ENCODE measurements around the gene DOLPP1.
A peak's percentile ranks its signal among the peaks of the same experiment; 100 is the strongest.

Gene DOLPP1

DNA sequence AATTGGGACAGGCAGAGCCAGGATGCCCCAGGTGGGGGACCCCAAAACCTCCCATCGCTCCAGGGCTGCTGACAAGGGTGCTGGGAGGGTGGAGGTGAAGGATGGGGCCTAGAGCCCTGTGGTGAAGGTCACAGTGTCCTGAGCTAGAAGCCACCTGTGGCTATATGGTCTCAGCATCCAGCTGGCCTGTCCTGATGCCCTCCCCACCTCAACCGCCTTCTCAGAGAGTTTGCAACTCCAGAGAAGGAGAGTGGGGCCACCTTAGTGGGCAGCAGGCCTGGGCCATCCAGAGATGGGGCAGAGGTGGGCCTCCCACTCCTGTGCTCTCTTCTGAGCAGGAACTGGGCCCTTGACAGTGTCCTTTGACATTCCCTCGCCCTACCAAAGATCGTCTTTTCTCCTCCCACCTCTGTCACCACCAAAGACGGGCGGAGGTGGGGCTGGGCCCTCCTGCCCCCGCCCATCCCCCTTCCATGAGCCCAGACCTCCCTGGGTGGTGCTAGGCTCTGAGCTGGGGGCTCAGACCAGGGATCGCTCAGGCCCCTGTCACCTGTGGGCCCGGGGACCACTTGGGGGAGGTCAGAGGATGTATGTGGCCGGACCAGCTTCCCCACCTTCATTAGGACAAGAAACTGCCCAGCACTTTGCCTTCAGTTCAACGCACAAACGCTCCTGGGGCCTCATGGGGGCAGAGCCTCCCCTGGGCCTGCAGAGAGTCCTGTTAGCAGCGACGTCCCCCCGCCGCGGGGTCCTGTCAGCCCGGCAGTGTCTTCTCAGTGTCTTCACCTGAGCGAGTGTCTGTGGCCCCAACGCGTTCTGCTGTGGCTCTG lies 10.0 kb upstream of the DOLPP1 start:
- H3K36me3 ChIP-seq, result peaks cover 10 to 32% (median 16%) of the 10 kb centered on the region in 11 experiments
- peaks cover 42 to 54% (median 52%) of the 10 kb centered on the region in 10 experiments for H3K4me1 ChIP-seq
- peak overlapping the region; percentile 27 to 87 (median 81); a peak in 20 of 22 replicates for H3K9ac ChIP-seq
- no peaks in the 10 kb centered on the region for H4K20me1 ChIP-seq
- peak overlapping the region in 10 of 11 experiments; percentile 73 to 98 (median 92); a peak in 19 of 22 replicates for H3K27ac ChIP-seq
- peak overlapping the region in 7 of 10 experiments; percentile 43 to 53 (median 49); a peak in 12 of 20 replicates for H3K4me3 ChIP-seq
- H3K4me2 ChIP-seq, result peak overlapping the region; percentile 82 to 99 (median 97)
- H3K27me3 ChIP-seq, result no peaks in the 10 kb centered on the region
- no peaks in the 10 kb centered on the region for H3K9me3 ChIP-seq (replicated peaks in 1 of 11)
- TF ChIP-seq Cebpa-rat (IDR thresholded peaks at IDR 0.05), result no peak

DNA sequence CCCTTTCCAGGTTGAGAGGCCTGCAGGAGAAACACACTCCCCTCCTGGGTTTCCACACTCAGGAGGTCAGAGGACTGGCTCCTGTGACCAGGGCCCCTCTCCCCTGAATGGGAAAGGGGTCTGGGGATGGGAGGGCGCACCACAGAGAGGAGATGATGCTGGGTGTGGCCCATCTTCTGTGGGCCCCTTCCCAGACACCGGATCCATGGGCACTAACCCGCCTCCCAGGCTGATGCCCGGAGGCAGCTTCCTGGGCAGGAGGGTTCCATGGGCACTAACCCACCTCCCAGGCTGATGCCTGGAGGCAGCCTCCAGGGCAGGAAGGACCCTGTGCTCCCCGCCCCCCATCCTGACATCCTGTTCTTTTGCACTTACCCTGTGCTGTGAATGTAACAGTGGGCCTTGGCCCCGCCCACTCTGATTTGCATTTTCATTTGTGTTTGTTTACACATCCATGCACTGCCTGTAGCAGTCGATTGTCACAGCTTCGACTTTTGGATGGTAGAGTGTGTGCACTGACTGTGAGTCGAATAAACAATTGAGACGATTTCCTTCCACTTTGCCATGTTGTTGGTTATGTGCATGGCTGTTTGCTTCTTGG lies 9.3 kb upstream of the DOLPP1 start:
- H3K4me3 ChIP-seq, result peak overlapping the region in 4 of 10 experiments; percentile 47 to 53 (median 51); a peak in 6 of 20 replicates
- no peaks in the 10 kb centered on the region for H3K27me3 ChIP-seq
- no peak for TF ChIP-seq Cebpa-rat (IDR thresholded peaks at IDR 0.05)
- peaks cover 42 to 54% (median 52%) of the 10 kb centered on the region in 10 experiments for H3K4me1 ChIP-seq
- H3K9me3 ChIP-seq (replicated peaks in 1 of 11), result no peaks in the 10 kb centered on the region
- peak overlapping the region; percentile 82 to 99 (median 97); a peak in 21 of 22 replicates for H3K4me2 ChIP-seq
- peak overlapping the region; percentile 27 to 87 (median 81); a peak in 18 of 22 replicates for H3K9ac ChIP-seq
- H3K36me3 ChIP-seq, result peaks cover 7 to 28% (median 12%) of the 10 kb centered on the region in 11 experiments; a peak in 20 of 22 replicates
- H4K20me1 ChIP-seq, result no peaks in the 10 kb centered on the region
- peak overlapping the region in 9 of 11 experiments; percentile 78 to 98 (median 92); a peak in 18 of 22 replicates for H3K27ac ChIP-seq

DNA sequence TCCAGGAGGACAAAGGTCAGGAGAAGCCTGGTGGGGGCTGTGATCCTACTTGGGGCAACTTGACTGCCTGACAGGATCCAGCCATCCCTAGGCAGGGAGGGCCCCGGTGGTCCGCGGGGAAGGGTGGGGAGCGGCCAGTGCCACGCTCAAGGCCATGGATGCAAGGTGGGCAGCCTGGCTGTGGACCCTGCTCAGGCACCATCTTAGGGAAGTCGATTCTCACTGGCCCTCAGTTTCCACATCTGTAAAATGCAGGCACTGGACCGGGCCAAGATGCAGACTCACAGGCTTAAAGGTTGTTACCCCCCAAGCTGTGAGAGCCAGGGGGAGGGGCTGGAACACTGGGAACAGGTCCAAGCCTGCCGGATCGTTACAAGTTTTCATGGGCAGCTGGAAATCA lies 8.7 kb upstream of the DOLPP1 start:
- H3K4me1 ChIP-seq, result peaks cover 42 to 52% (median 51%) of the 10 kb centered on the region in 10 experiments
- H4K20me1 ChIP-seq, result no peaks in the 10 kb centered on the region
- no peaks in the 10 kb centered on the region for H3K27me3 ChIP-seq
- H3K9ac ChIP-seq, result peak overlapping the region in 3 of 11 experiments; percentile 81 to 84 (median 83); a peak in 5 of 22 replicates
- H3K9me3 ChIP-seq (replicated peaks in 1 of 11), result no peaks in the 10 kb centered on the region
- no peak overlapping the region for H3K4me3 ChIP-seq
- H3K4me2 ChIP-seq, result peak overlapping the region in 9 of 11 experiments; percentile 86 to 99 (median 97); a peak in 16 of 22 replicates
- H3K36me3 ChIP-seq, result peaks cover 7 to 26% (median 11%) of the 10 kb centered on the region in 11 experiments; a peak in 20 of 22 replicates
- H3K27ac ChIP-seq, result no peak overlapping the region
- TF ChIP-seq Cebpa-rat (IDR thresholded peaks at IDR 0.05), result no peak

DNA sequence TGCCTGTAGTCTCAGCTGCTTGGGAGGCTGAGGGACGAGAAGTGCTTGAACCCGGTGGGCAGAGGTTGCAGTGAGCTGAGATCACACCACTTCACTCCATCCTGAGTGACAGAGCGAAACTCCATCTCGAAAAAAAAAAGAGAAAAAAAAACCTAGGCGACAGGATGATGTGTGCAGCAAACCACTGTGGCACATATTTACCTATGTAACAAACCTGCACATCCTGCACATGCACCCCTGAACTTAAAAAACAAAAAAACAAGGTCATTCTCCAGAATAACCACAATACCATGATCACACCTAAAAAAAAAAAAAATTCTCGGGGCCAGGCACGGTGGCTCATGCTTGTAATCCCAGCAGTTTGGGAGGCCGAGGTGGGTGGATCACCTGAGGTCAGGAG lies 7.5 kb upstream of the DOLPP1 start:
- H3K9me3 ChIP-seq (replicated peaks in 1 of 11), result no peaks in the 10 kb centered on the region
- H3K27me3 ChIP-seq, result no peaks in the 10 kb centered on the region
- H3K36me3 ChIP-seq, result peaks cover 0 to 14% (median 0%) of the 10 kb centered on the region in 11 experiments; a peak in 6 of 22 replicates
- H3K4me2 ChIP-seq, result no peak overlapping the region
- no peak overlapping the region for H3K27ac ChIP-seq
- no peak overlapping the region for H3K4me3 ChIP-seq
- peaks cover 31 to 45% (median 42%) of the 10 kb centered on the region in 10 experiments for H3K4me1 ChIP-seq
- H3K9ac ChIP-seq, result no peak overlapping the region
- H4K20me1 ChIP-seq, result no peaks in the 10 kb centered on the region
- TF ChIP-seq Cebpa-rat (IDR thresholded peaks at IDR 0.05), result no peak

DNA sequence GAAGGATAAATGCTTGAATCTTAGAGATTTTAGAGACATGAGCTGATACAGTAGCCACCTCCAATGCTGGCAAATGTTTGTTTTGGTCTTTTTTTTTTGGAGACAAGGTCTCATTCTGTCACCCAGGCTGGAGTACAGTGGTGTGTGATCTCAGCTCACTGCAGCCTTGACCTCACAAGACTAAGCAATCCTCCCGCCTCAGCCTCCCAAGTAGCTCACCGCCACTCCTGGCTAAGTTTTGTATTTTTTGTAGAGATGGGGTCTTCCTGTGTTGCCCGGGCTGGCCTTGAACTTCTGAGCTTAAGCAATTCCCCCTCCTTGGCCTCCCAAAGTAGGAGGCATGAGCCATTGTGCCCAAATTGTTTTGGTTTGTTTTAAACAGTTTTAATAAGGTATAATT lies 6.8 kb upstream of the DOLPP1 start:
- H3K36me3 ChIP-seq, result peaks cover 0 to 14% (median 0%) of the 10 kb centered on the region in 11 experiments; a peak in 4 of 22 replicates
- no peak overlapping the region for H3K9ac ChIP-seq
- no peaks in the 10 kb centered on the region for H3K9me3 ChIP-seq (replicated peaks in 1 of 11)
- no peaks in the 10 kb centered on the region for H4K20me1 ChIP-seq
- no peak overlapping the region for H3K4me3 ChIP-seq
- TF ChIP-seq Cebpa-rat (IDR thresholded peaks at IDR 0.05), result no peak
- no peak overlapping the region for H3K27ac ChIP-seq
- H3K4me2 ChIP-seq, result no peak overlapping the region
- no peaks in the 10 kb centered on the region for H3K27me3 ChIP-seq
- peaks cover 31 to 45% (median 42%) of the 10 kb centered on the region in 10 experiments for H3K4me1 ChIP-seq

DNA sequence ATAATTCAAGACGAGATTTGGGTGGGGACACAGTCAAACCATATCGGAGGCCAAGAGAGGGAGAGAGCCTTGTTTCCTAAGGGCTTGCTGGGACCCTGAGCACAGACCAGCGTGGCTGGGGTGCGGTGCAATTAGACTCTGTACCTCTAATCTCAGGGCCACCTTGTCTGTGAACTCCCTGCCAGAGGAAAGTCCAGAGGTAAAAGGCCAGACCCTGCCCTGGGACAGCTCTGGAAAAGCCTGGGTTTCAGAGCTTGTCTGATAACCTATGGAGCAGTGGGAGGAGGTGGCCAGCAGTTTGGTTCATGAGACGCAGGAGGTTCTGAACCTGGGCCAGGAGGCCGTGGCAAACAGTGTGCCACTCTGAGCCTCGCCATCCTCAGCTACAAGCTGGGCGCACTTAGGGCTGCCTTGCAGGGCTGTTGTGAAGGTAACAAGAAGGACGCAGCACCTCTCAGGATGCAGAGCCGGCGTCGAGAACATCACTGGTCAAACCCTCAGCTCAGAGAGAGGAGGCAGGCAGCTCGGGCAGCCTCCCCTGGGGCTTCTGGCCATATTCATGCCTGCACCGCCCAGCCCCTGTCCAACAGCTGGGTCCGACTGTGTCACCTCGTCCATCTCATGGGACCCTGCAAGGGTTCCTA lies 4.8 kb upstream of the DOLPP1 start:
- TF ChIP-seq Cebpa-rat (IDR thresholded peaks at IDR 0.05), result no peak
- Histone ChIP-seq H3K4me1 (peaks cover 23 to 39% (median 36%) of the 10 kb centered on the region in 10 experiments), H3K9me3 (replicated peaks in 1 of 11) (no peaks in the 10 kb centered on the region), H4K20me1 (no peaks in the 10 kb centered on the region), H3K27me3 (no peaks in the 10 kb centered on the region), H3K27ac (no peak overlapping the region), H3K4me3 (no peak overlapping the region), H3K9ac (0 out of 22 replicates have a peak overlapping the region, but pooled peaks of 1 of the 11 experiments have one; percentile 9), H3K36me3 (peaks cover 0 to 12% (median 0%) of the 10 kb centered on the region in 11 experiments; a peak in 4 of 22 replicates), H3K4me2 (no peak overlapping the region)

DNA sequence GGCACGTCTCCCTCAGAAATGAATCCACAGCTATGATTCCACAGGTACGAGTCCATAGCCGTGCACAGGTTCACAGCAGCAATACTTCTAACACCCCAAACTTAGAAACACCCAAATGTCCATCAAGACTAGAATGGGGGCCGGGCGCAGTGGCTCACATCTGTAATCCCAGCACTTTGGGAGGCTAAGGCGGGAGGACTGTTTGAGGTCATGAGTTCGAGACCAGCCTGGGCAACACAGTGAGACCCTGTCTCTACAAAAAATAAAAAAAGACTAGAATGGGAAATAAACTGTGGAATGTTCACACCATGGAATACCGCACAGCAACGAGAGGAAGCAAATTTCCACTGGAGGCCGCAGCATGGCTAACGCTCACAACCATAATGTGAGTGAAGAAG lies 4.3 kb upstream of the DOLPP1 start:
- H3K27me3 ChIP-seq, result no peaks in the 10 kb centered on the region
- no peak for TF ChIP-seq Cebpa-rat (IDR thresholded peaks at IDR 0.05)
- no peaks in the 10 kb centered on the region for H3K9me3 ChIP-seq (replicated peaks in 1 of 11)
- H4K20me1 ChIP-seq, result peaks cover 0 to 3% (median 3%) of the 10 kb centered on the region in 11 experiments; a peak in 14 of 22 replicates
- H3K4me2 ChIP-seq, result no peak overlapping the region
- peaks cover 0 to 7% (median 0%) of the 10 kb centered on the region in 11 experiments; a peak in 4 of 22 replicates for H3K36me3 ChIP-seq
- no peak overlapping the region for H3K9ac ChIP-seq
- no peak overlapping the region for H3K4me3 ChIP-seq
- no peak overlapping the region for H3K27ac ChIP-seq
- peaks cover 19 to 36% (median 32%) of the 10 kb centered on the region in 10 experiments for H3K4me1 ChIP-seq

DNA sequence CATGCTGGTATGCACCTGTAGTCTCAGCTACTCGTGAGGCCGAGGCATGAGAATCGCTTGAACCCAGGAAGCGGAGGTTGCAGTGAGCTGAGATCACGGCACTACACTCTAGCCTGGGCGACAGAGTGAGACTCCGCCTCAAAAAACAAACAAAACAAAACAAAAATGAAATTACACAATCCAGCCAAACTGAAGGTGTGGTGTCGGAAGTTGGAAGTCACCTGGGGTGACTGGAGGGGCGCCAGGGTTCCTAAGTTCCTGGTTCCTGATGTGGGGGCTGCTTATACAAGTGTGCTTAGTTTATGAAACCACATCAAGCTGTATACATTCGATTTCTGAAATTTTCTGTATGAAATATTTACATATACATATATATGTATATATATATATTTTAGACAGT lies 3.7 kb upstream of the DOLPP1 start:
- no peak overlapping the region for H3K27ac ChIP-seq
- no peak overlapping the region for H3K4me3 ChIP-seq
- H4K20me1 ChIP-seq, result peaks cover 0 to 9% (median 9%) of the 10 kb centered on the region in 11 experiments; a peak in 15 of 22 replicates
- no peaks in the 10 kb centered on the region for H3K9me3 ChIP-seq (replicated peaks in 1 of 11)
- no peak for TF ChIP-seq Cebpa-rat (IDR thresholded peaks at IDR 0.05)
- H3K9ac ChIP-seq, result no peak overlapping the region
- no peaks in the 10 kb centered on the region for H3K27me3 ChIP-seq
- no peak overlapping the region for H3K4me2 ChIP-seq
- H3K36me3 ChIP-seq, result peaks cover 0 to 2% (median 0%) of the 10 kb centered on the region in 11 experiments; a peak in 1 of 22 replicates
- peaks cover 25 to 36% (median 32%) of the 10 kb centered on the region in 10 experiments for H3K4me1 ChIP-seq
